Measurements from ENCODE around the gene PLPP2.
"Not testable (repeated sequence)": the region's sequence is repeated elsewhere in the genome, so short reads cannot be mapped to it uniquely, and the experiment has no call there.

- TF ChIP-seq CTCF (IDR thresholded peaks at IDR 0.05; ENCODE audit: poor library complexity, severe bottlenecking); TAF1 (IDR thresholded peaks at IDR 0.05; ENCODE audit: low read depth); POLR2AphosphoS5 (IDR thresholded peaks at IDR 0.05): not testable (repeated sequence)
Measured at GRCh38 chr19:252421-253186, 38.6 kb downstream of the PLPP2 start.
